GM12872 (cell line): ENCODE data around the gene PPP1R18.

Experiments
- TF ChIP-seq, protein P1 (sequence below): IDR thresholded peaks from 3 replicates; pipeline ENCODE4 v1.5.1; 2011; ENCODE audit warnings: low read depth, mild to moderate bottlenecking, low read length, moderate library complexity; ENCODE audit not compliant: insufficient read depth

Gene PPP1R18

DNA sequence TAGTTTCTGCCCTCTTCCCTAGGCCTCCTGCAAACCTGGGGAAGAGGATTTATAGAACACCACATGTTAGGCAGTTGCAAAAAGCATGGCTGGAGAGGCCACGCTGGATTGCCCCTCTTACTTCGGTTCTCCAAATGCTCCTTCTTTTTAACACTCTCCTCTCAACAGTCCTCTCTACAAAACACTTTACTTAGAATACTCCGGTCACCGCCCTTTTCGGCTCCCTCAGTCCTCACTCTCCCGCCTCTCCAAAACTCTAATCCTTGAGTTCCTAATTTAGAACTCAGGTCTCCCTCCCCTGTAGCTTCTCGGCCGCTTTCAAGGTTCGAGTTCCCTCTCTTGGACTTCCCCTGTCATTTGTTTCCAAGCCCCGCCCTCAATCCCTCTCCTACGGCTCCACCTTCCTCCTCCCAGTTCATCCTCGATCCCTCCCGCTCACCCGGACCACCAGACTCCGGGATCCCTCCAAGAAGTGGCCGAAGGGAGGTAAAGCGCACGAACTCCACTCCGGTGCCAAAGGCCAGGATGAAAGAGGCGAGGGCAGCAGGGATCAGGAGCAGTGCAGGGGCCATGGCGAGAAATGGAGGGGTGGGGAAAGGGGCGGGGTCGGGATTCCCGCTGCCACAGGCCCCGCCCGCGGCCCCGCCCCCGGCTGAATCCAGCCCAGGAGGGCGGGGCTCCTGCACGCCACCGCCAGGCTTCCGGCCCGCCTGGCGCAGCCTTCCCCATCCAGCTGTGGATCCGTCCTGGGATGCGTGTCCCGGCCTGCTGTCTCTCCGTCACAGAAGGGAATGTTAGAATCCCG, 4.2 kb upstream of the PPP1R18 start, which contains the start of gene NRM:
TSS of gene NRM (minus strand) at position 582 of the 805 bp plus-strand sequence. CDS start at position 572, 10 bp downstream.
- TF ChIP-seq, protein P1, sequence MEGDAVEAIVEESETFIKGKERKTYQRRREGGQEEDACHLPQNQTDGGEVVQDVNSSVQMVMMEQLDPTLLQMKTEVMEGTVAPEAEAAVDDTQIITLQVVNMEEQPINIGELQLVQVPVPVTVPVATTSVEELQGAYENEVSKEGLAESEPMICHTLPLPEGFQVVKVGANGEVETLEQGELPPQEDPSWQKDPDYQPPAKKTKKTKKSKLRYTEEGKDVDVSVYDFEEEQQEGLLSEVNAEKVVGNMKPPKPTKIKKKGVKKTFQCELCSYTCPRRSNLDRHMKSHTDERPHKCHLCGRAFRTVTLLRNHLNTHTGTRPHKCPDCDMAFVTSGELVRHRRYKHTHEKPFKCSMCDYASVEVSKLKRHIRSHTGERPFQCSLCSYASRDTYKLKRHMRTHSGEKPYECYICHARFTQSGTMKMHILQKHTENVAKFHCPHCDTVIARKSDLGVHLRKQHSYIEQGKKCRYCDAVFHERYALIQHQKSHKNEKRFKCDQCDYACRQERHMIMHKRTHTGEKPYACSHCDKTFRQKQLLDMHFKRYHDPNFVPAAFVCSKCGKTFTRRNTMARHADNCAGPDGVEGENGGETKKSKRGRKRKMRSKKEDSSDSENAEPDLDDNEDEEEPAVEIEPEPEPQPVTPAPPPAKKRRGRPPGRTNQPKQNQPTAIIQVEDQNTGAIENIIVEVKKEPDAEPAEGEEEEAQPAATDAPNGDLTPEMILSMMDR: no peak

- TF ChIP-seq, protein P1: no peak
Observed at GRCh38 chr6:30689985-30690384, 3.5 kb upstream of the PPP1R18 start.

DNA sequence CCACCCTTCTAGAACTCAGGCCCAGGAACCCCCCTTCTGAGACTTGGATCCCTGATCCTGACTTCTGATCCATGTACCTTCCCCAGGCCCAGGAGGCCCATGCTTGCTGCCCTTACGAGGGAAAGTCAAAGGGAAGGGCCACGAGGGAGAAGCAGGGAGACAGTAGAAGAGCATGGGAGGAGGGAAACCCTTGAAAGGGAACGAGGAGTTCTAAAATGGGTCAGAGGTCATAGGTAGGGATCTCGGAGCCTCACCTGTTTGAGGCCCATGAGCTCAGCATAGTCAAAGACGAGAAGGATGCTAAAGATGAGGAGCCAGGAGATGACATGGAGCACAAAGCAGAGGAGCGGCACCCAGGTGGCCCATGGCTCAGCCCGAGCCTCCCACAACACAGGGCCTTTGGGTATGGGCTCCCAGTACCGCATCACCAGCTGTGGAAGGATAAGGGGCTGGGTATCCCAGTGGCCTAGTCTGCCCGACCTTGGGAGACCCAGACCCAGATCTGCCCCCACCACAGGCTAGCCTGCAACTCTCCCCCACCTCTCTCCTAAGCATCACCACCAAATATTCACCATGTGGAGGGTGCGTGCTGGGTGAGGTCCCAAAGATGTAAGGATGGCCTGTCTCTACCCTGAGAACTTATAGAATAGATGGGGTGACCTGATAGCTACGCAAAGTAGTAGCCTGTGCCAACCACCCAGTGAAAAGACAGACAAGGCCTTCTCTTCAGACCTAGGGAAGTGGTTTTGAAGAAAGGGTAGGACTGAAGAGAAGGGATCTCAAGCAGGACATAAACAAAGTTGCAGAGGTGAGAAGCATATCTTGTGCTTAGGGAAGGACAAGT, 2.8 kb upstream of the PPP1R18 start:
- TF ChIP-seq, protein P1: no peak

GRCh38 chr6:30688569-30688968, 2.1 kb upstream of the PPP1R18 start:
- TF ChIP-seq, protein P1: peak; percentile 25; the same call in 2 of the 3 replicates

DNA sequence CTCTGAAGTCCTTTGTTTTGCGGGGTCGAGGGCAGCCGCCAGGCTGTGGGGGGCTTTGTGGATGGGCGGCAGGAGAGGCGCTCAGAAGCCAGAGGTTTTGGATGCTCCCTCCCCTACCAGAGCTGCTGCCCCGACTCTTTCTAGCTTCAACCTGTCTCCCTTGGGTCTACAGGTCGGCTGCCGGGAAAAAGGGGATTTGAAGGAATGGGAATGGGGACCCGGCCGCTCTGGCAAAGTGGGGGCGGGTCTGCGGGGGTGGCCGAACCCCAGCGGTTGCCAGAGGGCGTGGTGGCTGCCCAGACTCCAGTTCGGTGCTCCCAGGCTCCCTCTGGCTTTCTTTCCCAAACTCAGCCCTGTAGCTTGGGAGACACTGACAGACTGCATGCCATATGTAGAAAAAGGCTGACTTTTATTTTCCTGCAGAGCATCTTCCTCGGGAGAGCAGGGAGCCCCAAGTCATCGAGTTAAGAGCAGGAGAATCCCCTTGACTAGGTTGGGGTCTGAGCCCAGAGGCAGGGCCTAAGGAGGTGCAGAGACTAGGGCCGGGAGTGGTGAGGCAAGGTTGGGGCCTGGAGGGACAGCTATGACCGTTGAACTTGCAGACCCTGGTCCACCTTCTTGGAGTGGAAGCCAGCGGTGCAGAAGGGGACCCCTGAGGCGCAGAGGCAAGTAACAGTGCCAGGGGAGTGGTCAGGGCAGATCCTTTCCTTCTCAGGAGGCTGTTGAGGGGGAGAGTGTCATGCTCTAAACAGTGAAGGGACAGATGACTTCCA, 1.4 kb upstream of the PPP1R18 start:
- TF ChIP-seq, protein P1: no peak

- TF ChIP-seq, protein P1: no peak
Observed at GRCh38 chr6:30686908-30687658, 638 bp upstream of the PPP1R18 start.
